Transverse colon (tissue), 4 donors: Measurements from ENCODE around the gene GALNT2.

ENCODE experiments used
- CTCF ChIP-seq, 5 experiments: fragments of 200-600 bp in 3 of 5; fragments of 450-650 bp in 2 of 5; sonication (generic) in 3 of 5; IDR thresholded peaks; 1 replicate in 2 of 5; 2 replicates in 3 of 5; pipeline ENCODE4 v1.5.1; 2016 to 2017; ENCODE audit warnings: antibody characterized with exemption in 5 of 5, inconsistent platforms in 3 of 5, mild to moderate bottlenecking in 2 of 5, moderate library complexity in 1 of 5
- POLR2A ChIP-seq: fragments of 450-650 bp; IDR thresholded peaks from one replicate; pipeline ENCODE4 v1.6.1; 2016; ENCODE audit warnings: antibody characterized with exemption, mild to moderate bottlenecking, moderate library complexity
- POLR2AphosphoS5 ChIP-seq, 3 donors: sonication (generic); formaldehyde crosslinking; IDR thresholded peaks; one replicate each; pipeline ENCODE4 v1.6.1; 2016; ENCODE audit warnings: antibody characterized with exemption in 3 of 3

DNA sequence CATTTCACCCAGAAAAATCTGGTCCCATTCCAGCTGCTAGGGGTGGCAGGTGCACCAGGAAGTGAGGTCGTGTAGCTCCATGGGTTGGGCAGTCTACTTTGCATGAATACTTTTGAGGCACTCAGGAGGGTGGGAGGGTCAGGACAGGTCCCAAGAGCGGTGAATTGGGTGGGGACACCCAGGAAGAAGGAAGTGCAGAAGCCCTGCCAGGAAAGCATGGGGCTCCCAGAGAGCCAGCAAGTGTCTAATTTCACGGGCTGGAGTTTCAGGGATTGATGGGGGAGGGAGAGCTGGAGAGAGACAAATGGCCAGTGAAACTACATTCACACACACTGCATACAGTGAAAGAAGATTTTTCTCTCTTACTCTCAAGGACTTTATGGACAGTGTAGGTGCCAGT is 137.8 kb downstream of the GALNT2 start:
- no peak for TF ChIP-seq CTCF (IDR thresholded peaks at IDR 0.05)
- peak; percentile 19 to 36 (median 26) for TF ChIP-seq POLR2AphosphoS5 (IDR thresholded peaks at IDR 0.05)
- TF ChIP-seq POLR2A = no peak
